Natural killer cell (primary cell): Measurements from ENCODE around the gene POLR3A. TPM values are rescaled to one million over a fixed set of nuclear protein-coding genes. Genes with fewer than 3 reads are reported as not detected.

Source experiments
- ATAC-seq, 3 donors: fragments of 150-1000 bp in 2 of 3; fragments of 200-7000 bp in 1 of 3; cut with Tn5 transposase; 1 replicate in 1 of 3; 2 replicates in 2 of 3; pipeline ENCODE4 v1.10.0; 2021; ENCODE audit warnings: mild to moderate bottlenecking in 2 of 3, moderate library complexity in 2 of 3
- DNase-seq, 2 donors: peaks; one replicate each; pipeline versions ENCODE4 v3.0.0 to v3.0.0-alpha.2; 2013 to 2021; ENCODE audit warnings: mixed read lengths in 1 of 2
- H3K27ac ChIP-seq: one replicate; pipeline ENCODE4 v1.5.1; 2013; ENCODE audit warnings: mild to moderate bottlenecking, low read length
- H3K27me3 ChIP-seq: one replicate; pipeline ENCODE4 v1.6.1; 2013; ENCODE audit warnings: low read length; ENCODE audit not compliant: control insufficient read depth, insufficient read depth
- H3K36me3 ChIP-seq: one replicate; pipeline ENCODE4 v1.6.1; 2013; ENCODE audit warnings: low read length; ENCODE audit not compliant: control insufficient read depth, insufficient read depth
- H3K4me1 ChIP-seq: one replicate; pipeline ENCODE4 v1.6.1; 2013; ENCODE audit warnings: low read length; ENCODE audit not compliant: control insufficient read depth, insufficient read depth
- H3K4me3 ChIP-seq: one replicate; pipeline ENCODE4 v1.5.1; 2013; ENCODE audit warnings: low read length
- H3K9me3 ChIP-seq: one replicate; pipeline ENCODE4 v1.6.1; 2013; ENCODE audit warnings: low read length; ENCODE audit not compliant: control insufficient read depth, insufficient read depth
- H3K27ac Mint-ChIP-seq, 2 donors: one replicate each; pipeline ENCODE4 v1.8.0; 2022; ENCODE audit warnings: mild to moderate bottlenecking in 2 of 2, mixed read lengths in 2 of 2, moderate library complexity in 1 of 2
- H3K27me3 Mint-ChIP-seq, 2 donors: one replicate each; pipeline ENCODE4 v1.8.0; 2022; ENCODE audit warnings: low read depth in 2 of 2, mixed read lengths in 2 of 2
- H3K36me3 Mint-ChIP-seq: one replicate; pipeline ENCODE4 v1.8.0; 2022; ENCODE audit warnings: mixed read lengths
- H3K4me1 Mint-ChIP-seq, 2 donors: one replicate each; pipeline ENCODE4 v1.8.0; 2022; ENCODE audit warnings: mixed read lengths in 2 of 2
- H3K4me3 Mint-ChIP-seq: one replicate; pipeline ENCODE4 v1.8.0; 2022; ENCODE audit warnings: mild to moderate bottlenecking, moderate library complexity, mixed read lengths
- H3K9me3 Mint-ChIP-seq, 2 donors: one replicate each; pipeline ENCODE4 v1.8.0; 2022; ENCODE audit warnings: mixed read lengths in 2 of 2
- CTCF ChIP-seq: fragments of 200-600 bp; IDR thresholded peaks from one replicate; pipeline ENCODE4 v1.8.0; 2022; ENCODE audit warnings: antibody characterized with exemption
- WGBS: methylation state at CpG from one replicate; pipeline ENCODE4 v1.1.7; 2013; ENCODE audit warnings: missing lambda C conversion rate; ENCODE audit not compliant: insufficient coverage; 5-methylcytosine and 5-hydroxymethylcytosine counted together
- intact Hi-C: fragments of 100-400 bp; cut with micrococcal nuclease; formaldehyde crosslinking; loops from one replicate; pipeline ENCODE4 v1.14.2; 2022
- total RNA-seq, 4 donors: library from RNA; stranded (reverse); fragments of 120-200 nt in 1 of 4; gene quantifications; one replicate each; pipeline versions ENCODE4 v1.2.3 to v1.2.4, GENCODE V29; 2013 to 2022

POLR3A gene
- total RNA-seq, 3 donors from 2014 or later (not counting 1 experiment from before 2014, with no cell fraction given), result 15.6 to 21.0 (median 17.9) TPM

- no peak for ATAC-seq
- DNase-seq, result no peak
- H3K36me3 ChIP-seq, result peaks cover 68% of the 10 kb centered on the region
- no peaks in the 10 kb centered on the region for H3K27me3 ChIP-seq
- Mint-ChIP-seq H3K4me1 (peaks cover 19 to 20% of the 10 kb centered on the region in 2 donors), H3K27ac (no peak overlapping the region), H3K36me3 (peaks cover 36% of the 10 kb centered on the region), H3K27me3 (no peaks in the 10 kb centered on the region), H3K9me3 (no peaks in the 10 kb centered on the region), H3K4me3 (no peak overlapping the region)
- H3K4me3 ChIP-seq, result no peak overlapping the region
- no peak overlapping the region for H3K27ac ChIP-seq
- intact Hi-C loops, result no loop called here
- H3K4me1 ChIP-seq, result peaks cover 10% of the 10 kb centered on the region
- TF ChIP-seq CTCF, result no peak
- H3K9me3 ChIP-seq, result no peaks in the 10 kb centered on the region
- WGBS, result 98% methylated on average over 3 of the region's 3 CpGs
Observed at GRCh38 chr10:78023741-78024140, 5.6 kb downstream of the POLR3A start.

DNA sequence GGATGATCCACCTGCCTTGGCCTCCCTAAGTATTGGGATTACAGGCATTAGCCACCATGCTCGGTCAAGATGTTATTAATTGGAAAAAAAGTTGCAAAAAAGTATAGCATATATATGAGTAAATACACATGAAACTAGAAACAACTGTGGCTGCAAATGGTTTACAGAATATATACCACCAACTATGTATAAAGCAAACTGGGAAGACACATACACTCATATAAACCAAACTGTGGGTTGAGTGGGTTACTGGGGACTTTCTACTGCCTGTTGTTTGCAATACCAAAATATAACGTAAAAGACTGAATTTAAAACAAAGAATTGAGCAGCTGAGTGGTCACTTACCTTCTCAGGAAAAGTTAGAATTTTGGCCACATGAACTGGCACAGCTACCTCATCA is 8.1 kb downstream of the POLR3A start:
- H3K9me3 ChIP-seq, result no peaks in the 10 kb centered on the region
- ATAC-seq, result no peak
- Mint-ChIP-seq H3K4me1 (peaks cover 0 to under 1% of the 10 kb centered on the region in 2 donors), H3K27me3 (no peaks in the 10 kb centered on the region), H3K27ac (no peak overlapping the region), H3K36me3 (peaks cover 46% of the 10 kb centered on the region), H3K4me3 (no peak overlapping the region), H3K9me3 (no peaks in the 10 kb centered on the region)
- peaks cover 92% of the 10 kb centered on the region for H3K36me3 ChIP-seq
- H3K27me3 ChIP-seq, result no peaks in the 10 kb centered on the region
- no peaks in the 10 kb centered on the region for H3K4me1 ChIP-seq
- 100% methylated on average over 1 of the region's 2 CpGs for WGBS
- intact Hi-C loops, result no loop called here
- DNase-seq, result no peak
- H3K27ac ChIP-seq, result no peak overlapping the region
- TF ChIP-seq CTCF, result no peak
- H3K4me3 ChIP-seq, result no peak overlapping the region

DNA sequence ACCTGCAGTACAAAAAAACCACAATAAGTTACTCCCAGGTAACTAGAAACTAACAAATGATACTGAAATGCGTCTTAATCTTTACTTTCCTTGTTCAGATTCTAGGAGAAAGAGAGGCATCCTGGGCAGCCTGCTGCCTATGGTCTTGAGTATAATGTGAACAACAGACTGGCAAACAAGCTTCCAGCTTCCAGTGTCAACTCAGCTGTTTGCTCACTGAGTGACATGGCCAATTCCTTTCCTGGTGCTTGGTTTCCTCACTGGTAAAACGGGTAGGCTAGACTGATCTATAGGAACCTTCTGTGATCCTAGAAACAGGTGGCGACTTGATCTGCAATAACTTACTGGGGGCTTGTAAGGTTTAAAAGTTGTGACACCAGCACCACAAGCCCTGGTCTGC is 10.1 kb downstream of the POLR3A start:
- H3K4me3 Mint-ChIP-seq, result no peak overlapping the region
- Histone ChIP-seq H3K4me1 (no peaks in the 10 kb centered on the region), H3K27ac (no peak overlapping the region), H3K36me3 (peaks cover 91% of the 10 kb centered on the region), H3K9me3 (no peaks in the 10 kb centered on the region), H3K27me3 (no peaks in the 10 kb centered on the region), H3K4me3 (no peak overlapping the region)
- TF ChIP-seq CTCF, result no peak
- no peak for DNase-seq
- H3K27ac Mint-ChIP-seq, result no peak overlapping the region
- H3K27me3 Mint-ChIP-seq, result no peaks in the 10 kb centered on the region
- intact Hi-C loops, result no loop called here
- ATAC-seq, result no peak
- no peaks in the 10 kb centered on the region for H3K4me1 Mint-ChIP-seq
- H3K9me3 Mint-ChIP-seq, result no peaks in the 10 kb centered on the region
- H3K36me3 Mint-ChIP-seq, result peaks cover 31% of the 10 kb centered on the region
- 93% methylated on average over 3 of the region's 3 CpGs for WGBS

DNA sequence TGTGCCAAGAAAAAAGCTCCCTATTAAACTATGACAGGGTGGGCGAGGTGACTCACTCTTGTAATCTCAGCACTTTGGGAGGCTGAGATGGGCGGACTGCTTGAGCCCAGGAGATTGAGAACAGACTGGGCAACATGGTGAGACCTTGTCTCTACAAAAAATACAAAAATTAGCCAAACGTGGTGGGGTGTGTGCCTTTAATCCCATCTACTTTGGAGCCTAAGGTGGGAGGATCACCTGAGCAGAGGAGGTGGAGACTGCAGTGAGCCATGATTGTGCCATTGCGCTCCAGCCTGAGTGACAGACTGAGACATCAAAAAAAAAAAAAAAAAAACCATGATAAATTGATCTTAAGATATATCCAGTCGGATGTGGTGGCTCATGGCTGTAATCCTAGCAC is 11.5 kb downstream of the POLR3A start:
- H3K4me1 Mint-ChIP-seq, result no peaks in the 10 kb centered on the region
- H3K36me3 Mint-ChIP-seq, result peaks cover 36% of the 10 kb centered on the region
- intact Hi-C loops, result no loop called here
- ATAC-seq (no peak), DNase-seq (no peak)
- no peaks in the 10 kb centered on the region for H3K27me3 Mint-ChIP-seq
- no peak overlapping the region for H3K27ac ChIP-seq
- H3K4me3 Mint-ChIP-seq, result no peak overlapping the region
- 94% methylated on average over 5 of the region's 5 CpGs for WGBS
- no peaks in the 10 kb centered on the region for H3K9me3 ChIP-seq
- H3K36me3 ChIP-seq, result peaks cover 88% of the 10 kb centered on the region
- no peak overlapping the region for H3K27ac Mint-ChIP-seq
- no peak overlapping the region for H3K4me3 ChIP-seq
- H3K27me3 ChIP-seq, result no peaks in the 10 kb centered on the region
- H3K4me1 ChIP-seq, result no peaks in the 10 kb centered on the region
- H3K9me3 Mint-ChIP-seq, result no peaks in the 10 kb centered on the region
- TF ChIP-seq CTCF, result no peak
